ENCODE data around the gene ZNF577. TPM values are rescaled to one million over a fixed set of nuclear protein-coding genes. Genes with fewer than 3 reads are reported as not detected.

ZNF577 gene
- total RNA-seq, 2 experiments from 2014 or later, result 4.3 to 6.9 TPM

DNA sequence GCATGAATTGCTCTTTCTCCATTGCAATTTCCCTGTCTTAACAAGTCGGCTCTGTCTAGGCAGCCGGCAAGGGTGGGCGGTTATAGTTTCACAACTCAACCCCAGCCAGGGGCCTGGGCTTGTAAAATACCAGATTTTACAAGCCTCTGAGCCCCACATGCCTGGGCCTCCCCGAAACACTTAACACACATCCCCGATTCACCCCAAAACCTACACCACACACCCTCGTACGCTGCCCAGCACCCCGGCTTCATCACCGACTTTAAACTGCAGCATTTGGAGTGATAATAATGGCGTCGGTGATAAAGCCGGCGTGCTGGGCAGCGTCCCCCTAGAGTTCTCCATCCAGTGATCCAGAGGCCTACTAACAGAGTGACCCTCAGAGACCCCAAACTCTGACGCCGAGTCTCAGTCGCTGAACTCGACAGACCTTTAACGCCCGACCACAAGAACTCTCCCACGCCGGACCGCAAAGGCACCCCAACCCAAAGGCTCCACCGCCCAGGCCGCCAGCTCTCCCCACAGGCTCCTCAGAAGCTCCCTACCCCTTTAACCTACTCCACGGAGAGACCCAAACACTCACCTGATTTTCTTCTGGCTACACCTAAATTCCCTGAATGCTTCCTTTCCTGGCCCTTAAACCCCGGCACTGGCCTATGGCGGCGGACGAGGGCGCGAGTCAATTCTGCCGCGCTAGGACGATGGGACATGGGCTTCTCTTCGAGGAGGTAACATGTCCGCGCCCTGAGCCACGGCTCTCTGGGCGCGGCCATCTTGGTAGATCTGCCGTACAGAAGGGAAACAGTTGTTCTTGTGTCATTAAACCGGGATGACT lies 16.8 kb upstream of the ZNF577 start, which contains the start of gene ZNF649:
ZNF649 (minus strand) TSS at position 687 of the 835 bp plus-strand sequence. CDS start 4,910 bp downstream, outside the sequence.
- Mint-ChIP-seq H3K9me3 (ENCODE audit: low read depth) (peaks cover 42% of the 10 kb centered on the region), H3K27ac (peak within 1 kb of the TSS; percentile 95), H3K27me3 (no peaks in the 10 kb centered on the region), H3K36me3 (peaks cover 66% of the 10 kb centered on the region), H3K4me1 (peaks cover 24% of the 10 kb centered on the region), H3K4me3 (peak within 1 kb of the TSS; percentile 93)
- CTCF ChIA-PET, result interaction anchor here (1.6 kb wide), 1 partner anchor 13 kb away, joined by 4 read pairs; no protein-coding TSS in a partner anchor
- ATAC-seq, result peak; percentile 97
- peak; percentile 84 for DNase-seq

GRCh38 chr19:51903192-51903591 lies 15.4 kb upstream of the ZNF577 start:
- Mint-ChIP-seq H3K36me3 (peaks cover 76% of the 10 kb centered on the region), H3K4me1 (peaks cover 24% of the 10 kb centered on the region), H3K9me3 (ENCODE audit: low read depth) (peaks cover 43% of the 10 kb centered on the region), H3K27me3 (no peaks in the 10 kb centered on the region), H3K27ac (no peak overlapping the region), H3K4me3 (peak overlapping the region; percentile 31)
- ATAC-seq (no peak), DNase-seq (no peak)
- CTCF ChIA-PET, result interaction anchor here (1.6 kb wide), 1 partner anchor 12 kb away, joined by 4 read pairs; no protein-coding TSS in a partner anchor

GRCh38 chr19:51901860-51902259 lies 14.1 kb upstream of the ZNF577 start:
- CTCF ChIA-PET, result interaction anchor here (0.7 kb wide), 1 partner anchor 33 kb away, joined by 3 read pairs; no protein-coding TSS in a partner anchor
- H3K4me1 Mint-ChIP-seq, result peaks cover 24% of the 10 kb centered on the region
- DNase-seq, result no peak
- no peak overlapping the region for H3K27ac Mint-ChIP-seq
- no peak for ATAC-seq
- H3K36me3 Mint-ChIP-seq, result peaks cover 90% of the 10 kb centered on the region
- H3K9me3 Mint-ChIP-seq (ENCODE audit: low read depth), result peaks cover 45% of the 10 kb centered on the region
- H3K4me3 Mint-ChIP-seq, result no peak overlapping the region
- no peaks in the 10 kb centered on the region for H3K27me3 Mint-ChIP-seq

DNA sequence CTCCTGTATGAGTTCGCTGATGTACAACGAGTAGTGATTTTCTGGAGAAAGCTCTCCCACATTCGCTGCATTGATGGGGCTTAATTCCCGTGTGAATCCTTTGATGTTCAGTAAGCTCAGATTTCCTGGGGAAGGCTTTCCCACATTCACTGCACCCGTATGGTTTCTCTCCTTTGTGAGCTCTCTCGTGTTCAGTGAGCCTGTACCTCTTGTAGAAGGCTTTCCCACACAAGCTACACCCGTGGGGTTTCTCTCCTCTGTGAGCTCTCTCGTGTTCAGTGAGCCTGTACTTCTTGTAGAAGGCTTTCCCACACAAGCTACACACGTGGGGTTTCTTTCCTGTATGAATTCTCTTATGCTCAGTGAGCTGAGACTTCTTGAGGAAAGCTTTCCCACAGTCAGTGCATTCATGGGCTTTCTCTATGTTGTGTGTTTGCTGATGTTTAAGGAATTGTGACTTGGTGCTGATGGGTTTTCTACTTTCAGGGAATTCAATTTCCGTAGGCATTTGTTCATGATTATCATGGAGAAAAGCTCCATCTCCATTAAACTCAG lies 3.5 kb upstream of the ZNF577 start:
- CTCF ChIA-PET, result interaction anchor here (0.8 kb wide), 1 partner anchor 12 kb away, joined by 4 read pairs; no protein-coding TSS in a partner anchor
- Mint-ChIP-seq H3K9me3 (ENCODE audit: low read depth) (peaks cover 52% of the 10 kb centered on the region), H3K27ac (no peak overlapping the region), H3K4me3 (no peak overlapping the region), H3K4me1 (peaks cover 12% of the 10 kb centered on the region), H3K36me3 (peaks cover 93% of the 10 kb centered on the region), H3K27me3 (no peaks in the 10 kb centered on the region)
- ATAC-seq, result no peak
- no peak for DNase-seq

DNA sequence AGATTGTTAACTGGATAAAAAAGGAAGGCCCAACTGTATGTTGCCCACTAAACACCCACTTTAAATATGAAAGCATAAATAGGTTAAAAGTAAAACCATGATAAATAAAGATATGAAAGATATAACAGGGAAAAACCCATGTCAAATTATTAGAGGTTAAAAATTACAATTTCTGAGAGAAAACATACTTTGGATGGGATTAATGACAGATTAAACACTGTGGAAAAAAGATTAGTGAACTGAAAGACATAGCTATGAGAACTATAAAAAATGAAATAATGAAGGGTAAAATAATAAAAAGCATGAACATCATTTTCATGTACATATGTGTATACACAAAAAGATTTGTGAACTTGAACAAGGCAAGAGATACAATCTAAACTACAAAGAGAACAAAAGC lies 2.2 kb upstream of the ZNF577 start:
- ATAC-seq, result no peak
- CTCF ChIA-PET, result no interaction called here
- H3K27me3 Mint-ChIP-seq, result no peaks in the 10 kb centered on the region

GRCh38 chr19:51884713-51885112 lies 3.0 kb downstream of the ZNF577 start:
- H3K36me3 Mint-ChIP-seq, result peaks cover 71% of the 10 kb centered on the region
- H3K4me1 Mint-ChIP-seq, result peaks cover 12% of the 10 kb centered on the region
- CTCF ChIA-PET, result no interaction called here
- peaks cover 38% of the 10 kb centered on the region for H3K9me3 Mint-ChIP-seq (ENCODE audit: low read depth)
- ATAC-seq (no peak), DNase-seq (no peak)
- no peak overlapping the region for H3K4me3 Mint-ChIP-seq
- H3K27ac Mint-ChIP-seq, result no peak overlapping the region
- H3K27me3 Mint-ChIP-seq, result no peaks in the 10 kb centered on the region

More for the DNA sequence above, 2.2 kb upstream of the ZNF577 start:
- DNase-seq, result no peak
- peaks cover 51% of the 10 kb centered on the region for H3K9me3 Mint-ChIP-seq (ENCODE audit: low read depth)
- H3K4me3 Mint-ChIP-seq, result no peak overlapping the region
- no peak overlapping the region for H3K27ac Mint-ChIP-seq
- peaks cover 12% of the 10 kb centered on the region for H3K4me1 Mint-ChIP-seq
- H3K36me3 Mint-ChIP-seq, result peaks cover 90% of the 10 kb centered on the region

- H3K4me1 Mint-ChIP-seq, result peaks cover 5% of the 10 kb centered on the region
- CTCF ChIA-PET, result no interaction called here
- peaks cover 63% of the 10 kb centered on the region for H3K36me3 Mint-ChIP-seq
Measured at GRCh38 chr19:51882518-51882917, 5.2 kb downstream of the ZNF577 start.

GRCh38 chr19:51873097-51873496 lies 14.7 kb downstream of the ZNF577 start:
- Mint-ChIP-seq H3K4me3 (no peak overlapping the region), H3K27me3 (no peaks in the 10 kb centered on the region), H3K9me3 (ENCODE audit: low read depth) (peaks cover 61% of the 10 kb centered on the region), H3K36me3 (peaks cover 52% of the 10 kb centered on the region), H3K4me1 (no peaks in the 10 kb centered on the region), H3K27ac (no peak overlapping the region)
- no peak for ATAC-seq
- no peak for DNase-seq
- CTCF ChIA-PET, result no interaction called here

More at GRCh38 chr19:51882518-51882917, 5.2 kb downstream of the ZNF577 start:
- Mint-ChIP-seq H3K9me3 (ENCODE audit: low read depth) (peaks cover 34% of the 10 kb centered on the region), H3K27ac (no peak overlapping the region), H3K4me3 (no peak overlapping the region), H3K27me3 (no peaks in the 10 kb centered on the region)
- DNase-seq, result no peak
- no peak for ATAC-seq

DNA sequence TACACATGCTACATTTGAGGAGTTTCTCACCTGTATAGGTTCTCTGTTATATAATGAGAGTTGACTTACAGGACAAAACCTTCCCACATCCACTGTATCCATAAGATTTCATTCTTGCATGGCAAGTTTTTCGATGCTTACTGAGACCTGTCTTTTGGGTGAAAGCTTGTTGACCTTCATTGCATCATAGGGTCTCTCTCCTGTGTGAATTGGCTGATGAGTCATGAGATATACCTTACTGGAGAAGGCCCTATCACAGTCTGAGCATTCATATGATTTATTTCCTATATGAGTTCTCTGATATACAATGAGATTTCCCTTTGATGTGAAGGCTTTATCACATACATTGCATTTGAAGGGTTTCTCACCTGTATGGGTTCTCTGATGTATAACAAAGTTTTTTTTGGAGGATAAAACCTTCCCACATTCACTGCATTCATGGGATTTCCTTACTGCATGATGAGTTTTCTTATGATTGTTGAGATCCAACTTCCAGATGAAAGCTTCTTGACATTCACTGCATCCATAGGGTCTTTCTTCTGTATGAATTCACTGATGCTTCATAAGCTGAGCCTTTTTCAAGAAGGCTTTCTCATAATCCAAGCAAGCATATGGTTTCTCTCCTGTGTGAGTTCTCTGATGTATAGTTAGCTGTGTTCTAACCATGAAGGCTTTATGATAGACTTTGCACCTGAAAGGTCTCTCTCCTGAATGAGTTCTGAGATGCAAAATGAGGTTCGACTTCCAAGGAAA lies 25.7 kb downstream of the ZNF577 start:
- ATAC-seq, result no peak
- Mint-ChIP-seq H3K27ac (no peak overlapping the region), H3K4me1 (no peaks in the 10 kb centered on the region), H3K9me3 (ENCODE audit: low read depth) (peaks cover 50% of the 10 kb centered on the region), H3K4me3 (no peak overlapping the region), H3K27me3 (no peaks in the 10 kb centered on the region), H3K36me3 (peaks cover 27% of the 10 kb centered on the region)
- no peak for DNase-seq
- CTCF ChIA-PET, result no interaction called here

DNA sequence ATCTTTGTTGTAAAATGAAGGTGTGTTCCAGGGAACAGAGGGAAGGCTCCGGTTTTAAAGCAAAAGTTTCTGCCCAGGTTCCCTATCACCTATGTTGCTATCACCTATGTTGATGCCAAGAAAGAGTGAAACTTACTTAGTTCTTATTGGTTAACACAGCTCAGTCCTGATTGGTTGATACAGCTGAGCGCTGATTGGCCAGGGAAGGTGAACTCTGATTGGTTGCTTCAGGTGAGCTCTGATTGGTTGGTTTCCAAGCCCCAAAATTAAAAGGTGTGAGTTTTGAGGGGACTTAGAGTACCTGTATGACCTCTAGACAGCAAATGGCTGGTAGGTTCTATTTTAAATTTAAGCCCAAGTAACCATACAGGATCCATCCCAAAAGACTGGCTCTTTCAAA lies 50.6 kb downstream of the ZNF577 start:
- CTCF ChIA-PET, result no interaction called here
- Mint-ChIP-seq H3K4me3 (no peak overlapping the region), H3K4me1 (no peaks in the 10 kb centered on the region), H3K36me3 (peaks cover 3% of the 10 kb centered on the region), H3K27me3 (no peaks in the 10 kb centered on the region), H3K9me3 (ENCODE audit: low read depth) (peaks cover 17% of the 10 kb centered on the region), H3K27ac (no peak overlapping the region)
- DNase-seq (no peak), ATAC-seq (no peak)

DNA sequence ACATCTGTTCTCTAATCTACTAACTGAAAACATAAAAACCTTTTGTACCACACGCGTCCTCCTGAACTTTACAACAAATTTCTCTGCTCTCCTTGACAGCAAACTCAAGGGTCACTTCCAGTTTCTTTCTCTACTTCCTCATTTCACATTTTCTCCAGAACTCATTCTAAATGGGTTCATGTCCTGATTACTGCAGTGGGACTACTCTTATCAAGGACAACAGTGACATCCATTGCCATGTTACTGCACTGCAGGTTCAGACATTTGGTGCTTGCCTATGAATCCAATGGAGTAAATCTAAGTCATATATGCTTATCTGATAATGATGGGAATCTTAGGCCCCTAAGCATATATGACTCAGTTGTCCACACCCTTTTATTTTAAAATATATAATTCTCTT lies 57.5 kb downstream of the ZNF577 start:
- no peak overlapping the region for H3K4me3 Mint-ChIP-seq
- peaks cover 28% of the 10 kb centered on the region for H3K9me3 Mint-ChIP-seq (ENCODE audit: low read depth)
- H3K36me3 Mint-ChIP-seq, result peaks cover 5% of the 10 kb centered on the region
- no peak for ATAC-seq
- no peaks in the 10 kb centered on the region for H3K27me3 Mint-ChIP-seq
- CTCF ChIA-PET, result no interaction called here
- no peak overlapping the region for H3K27ac Mint-ChIP-seq
- no peaks in the 10 kb centered on the region for H3K4me1 Mint-ChIP-seq
- no peak for DNase-seq

DNA sequence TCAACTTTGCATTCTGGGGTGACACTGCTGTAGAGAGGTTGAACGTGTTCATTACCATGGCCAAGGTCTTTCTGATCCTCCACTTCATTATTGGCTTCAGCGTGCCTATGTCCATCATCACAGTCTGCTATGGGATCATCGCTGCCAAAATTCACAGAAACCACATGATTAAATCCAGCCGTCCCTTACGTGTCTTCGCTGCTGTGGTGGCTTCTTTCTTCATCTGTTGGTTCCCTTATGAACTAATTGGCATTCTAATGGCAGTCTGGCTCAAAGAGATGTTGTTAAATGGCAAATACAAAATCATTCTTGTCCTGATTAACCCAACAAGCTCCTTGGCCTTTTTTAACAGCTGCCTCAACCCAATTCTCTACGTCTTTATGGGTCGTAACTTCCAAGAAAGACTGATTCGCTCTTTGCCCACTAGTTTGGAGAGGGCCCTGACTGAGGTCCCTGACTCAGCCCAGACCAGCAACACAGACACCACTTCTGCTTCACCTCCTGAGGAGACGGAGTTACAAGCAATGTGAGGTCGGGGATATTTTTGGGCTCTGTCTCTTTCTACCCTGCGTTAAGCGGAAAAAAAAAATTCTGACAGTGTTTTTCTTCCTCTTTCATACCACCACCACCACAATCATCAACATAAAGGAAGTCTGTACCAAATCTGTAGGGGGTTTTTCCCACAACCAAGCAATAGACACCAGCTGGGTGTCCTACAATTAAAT lies 63.3 kb downstream of the ZNF577 start:
- Mint-ChIP-seq H3K27me3 (no peaks in the 10 kb centered on the region), H3K4me3 (no peak overlapping the region), H3K27ac (no peak overlapping the region), H3K36me3 (peaks cover 2% of the 10 kb centered on the region), H3K4me1 (no peaks in the 10 kb centered on the region), H3K9me3 (ENCODE audit: low read depth) (peaks cover 14% of the 10 kb centered on the region)
- ATAC-seq, result no peak
- CTCF ChIA-PET, result interaction anchor here (0.9 kb wide), 1 partner anchor 168 kb away, joined by 3 read pairs; no protein-coding TSS in a partner anchor
- DNase-seq, result no peak

GRCh38 chr19:51822946-51823345 lies 64.8 kb downstream of the ZNF577 start:
- Mint-ChIP-seq H3K9me3 (ENCODE audit: low read depth) (peaks cover 14% of the 10 kb centered on the region), H3K27ac (no peak overlapping the region), H3K27me3 (no peaks in the 10 kb centered on the region), H3K4me3 (no peak overlapping the region), H3K36me3 (no peaks in the 10 kb centered on the region), H3K4me1 (no peaks in the 10 kb centered on the region)
- CTCF ChIA-PET, result no interaction called here
- DNase-seq (no peak), ATAC-seq (no peak)
